Measurements from ENCODE around the gene SPAG16.

SPAG16 gene

DNA sequence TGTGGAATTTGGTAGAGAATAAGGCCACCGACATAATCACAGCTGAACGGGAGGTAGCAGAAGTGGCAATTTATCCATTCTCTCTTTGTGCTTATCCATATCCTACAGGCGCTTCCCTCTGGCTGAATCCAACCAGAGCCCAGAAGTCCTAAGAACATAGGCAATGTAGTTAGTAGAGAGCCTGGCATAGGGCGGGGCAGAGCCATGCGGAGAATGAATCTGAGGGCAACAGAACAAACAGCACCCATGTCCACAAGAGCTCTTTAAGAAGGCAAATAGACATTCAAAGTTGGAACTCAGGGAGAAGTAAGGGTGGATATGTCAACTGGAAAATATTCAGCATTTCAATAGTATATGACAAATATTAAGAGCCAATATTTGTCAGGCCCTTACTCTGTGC is 820.7 kb downstream of the SPAG16 start:
- no peak overlapping the region for H3K4me3 ChIP-seq (ENCODE audit: low read depth, low read length)
- no peak for DNase-seq (ENCODE audit: low read depth, low spot score)
- in situ Hi-C loops (cut with HindIII; ENCODE audit: low sequenced_read_pairs) = no loop called here
- TF ChIP-seq, protein P1, sequence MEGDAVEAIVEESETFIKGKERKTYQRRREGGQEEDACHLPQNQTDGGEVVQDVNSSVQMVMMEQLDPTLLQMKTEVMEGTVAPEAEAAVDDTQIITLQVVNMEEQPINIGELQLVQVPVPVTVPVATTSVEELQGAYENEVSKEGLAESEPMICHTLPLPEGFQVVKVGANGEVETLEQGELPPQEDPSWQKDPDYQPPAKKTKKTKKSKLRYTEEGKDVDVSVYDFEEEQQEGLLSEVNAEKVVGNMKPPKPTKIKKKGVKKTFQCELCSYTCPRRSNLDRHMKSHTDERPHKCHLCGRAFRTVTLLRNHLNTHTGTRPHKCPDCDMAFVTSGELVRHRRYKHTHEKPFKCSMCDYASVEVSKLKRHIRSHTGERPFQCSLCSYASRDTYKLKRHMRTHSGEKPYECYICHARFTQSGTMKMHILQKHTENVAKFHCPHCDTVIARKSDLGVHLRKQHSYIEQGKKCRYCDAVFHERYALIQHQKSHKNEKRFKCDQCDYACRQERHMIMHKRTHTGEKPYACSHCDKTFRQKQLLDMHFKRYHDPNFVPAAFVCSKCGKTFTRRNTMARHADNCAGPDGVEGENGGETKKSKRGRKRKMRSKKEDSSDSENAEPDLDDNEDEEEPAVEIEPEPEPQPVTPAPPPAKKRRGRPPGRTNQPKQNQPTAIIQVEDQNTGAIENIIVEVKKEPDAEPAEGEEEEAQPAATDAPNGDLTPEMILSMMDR (IDR thresholded peaks at IDR 0.05; ENCODE audit: low read depth, low read length) = no peak

GRCh38 chr2:214107726-214108125 is 823.5 kb downstream of the SPAG16 start:
- no peak for DNase-seq (ENCODE audit: low read depth, low spot score)
- no peak overlapping the region for H3K4me3 ChIP-seq (ENCODE audit: low read depth, low read length)
- TF ChIP-seq, protein P1 (IDR thresholded peaks at IDR 0.05; ENCODE audit: low read depth, low read length) = no peak
- in situ Hi-C loops (cut with HindIII; ENCODE audit: low sequenced_read_pairs) = no loop called here

GRCh38 chr2:214108598-214108997 is 824.3 kb downstream of the SPAG16 start:
- no peak for DNase-seq (ENCODE audit: low read depth, low spot score)
- H3K4me3 ChIP-seq (ENCODE audit: low read depth, low read length) = no peak overlapping the region
- TF ChIP-seq, protein P1 (IDR thresholded peaks at IDR 0.05; ENCODE audit: low read depth, low read length) = no peak
- in situ Hi-C loops (cut with HindIII; ENCODE audit: low sequenced_read_pairs) = no loop called here

DNA sequence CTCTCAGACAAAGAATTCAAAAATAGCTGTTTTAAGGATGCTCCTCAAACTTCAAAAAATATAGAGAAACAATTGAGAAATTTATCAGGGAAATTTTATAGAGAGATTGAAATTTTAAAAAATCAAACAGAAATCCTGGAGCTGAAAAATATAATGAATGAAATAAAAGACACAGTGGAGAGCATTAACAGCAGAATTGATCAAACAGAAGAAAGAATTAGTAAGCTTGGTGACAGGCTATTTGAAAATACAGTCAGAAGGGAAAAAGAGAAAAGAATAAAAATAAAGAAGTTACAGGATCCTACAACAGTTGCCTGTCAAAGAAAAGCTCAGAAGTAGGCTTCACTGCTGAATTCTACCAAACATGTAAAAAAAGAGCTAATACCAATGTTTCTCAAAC is 832.8 kb downstream of the SPAG16 start:
- H3K4me3 ChIP-seq (ENCODE audit: low read depth, low read length) = no peak overlapping the region
- in situ Hi-C loops (cut with HindIII; ENCODE audit: low sequenced_read_pairs) = no loop called here
- DNase-seq (ENCODE audit: low read depth, low spot score) = no peak
- TF ChIP-seq, protein P1 (IDR thresholded peaks at IDR 0.05; ENCODE audit: low read depth, low read length) = no peak

GRCh38 chr2:214126135-214126534 is 841.9 kb downstream of the SPAG16 start:
- in situ Hi-C loops (cut with HindIII; ENCODE audit: low sequenced_read_pairs) = no loop called here
- peak; percentile 39 for DNase-seq (ENCODE audit: low read depth, low spot score)
- TF ChIP-seq, protein P1 (IDR thresholded peaks at IDR 0.05; ENCODE audit: low read depth, low read length) = no peak
- no peak overlapping the region for H3K4me3 ChIP-seq (ENCODE audit: low read depth, low read length)

GRCh38 chr2:214127170-214127569 is 842.9 kb downstream of the SPAG16 start:
- H3K4me3 ChIP-seq (ENCODE audit: low read depth, low read length) = no peak overlapping the region
- TF ChIP-seq, protein P1 (IDR thresholded peaks at IDR 0.05; ENCODE audit: low read depth, low read length) = no peak
- in situ Hi-C loops (cut with HindIII; ENCODE audit: low sequenced_read_pairs) = no loop called here
- peak; percentile 8 for DNase-seq (ENCODE audit: low read depth, low spot score)

DNA sequence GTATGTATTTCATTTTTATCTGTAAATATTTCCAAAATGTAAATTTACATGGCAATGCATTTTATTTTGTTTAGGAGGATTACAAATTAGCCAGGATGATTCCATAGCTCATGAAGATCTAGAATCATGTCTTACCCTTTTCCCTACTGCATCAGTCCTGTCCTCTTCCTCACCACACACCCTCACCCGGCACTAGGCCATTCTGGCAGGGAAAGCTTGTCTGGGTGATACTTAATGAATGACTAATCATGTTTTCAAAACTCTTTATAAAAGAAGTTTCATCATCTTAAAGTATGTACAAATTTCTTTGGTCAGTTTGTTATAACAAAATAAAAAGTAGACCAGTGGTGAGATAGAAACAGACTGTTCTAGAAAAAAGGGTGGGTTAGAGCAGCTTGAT is 843.3 kb downstream of the SPAG16 start:
- TF ChIP-seq, protein P1 (IDR thresholded peaks at IDR 0.05; ENCODE audit: low read depth, low read length) = no peak
- DNase-seq (ENCODE audit: low read depth, low spot score) = peak; percentile 50
- no peak overlapping the region for H3K4me3 ChIP-seq (ENCODE audit: low read depth, low read length)
- in situ Hi-C loops (cut with HindIII; ENCODE audit: low sequenced_read_pairs) = no loop called here
